ENCODE results near the gene CROCC2. TPM values are rescaled to one million over a fixed set of nuclear protein-coding genes. Genes with fewer than 3 reads are reported as not detected.

Gene CROCC2
- total and polyA plus RNA-seq, 10 of the 15 experiments (the other 5 are each of a cell fraction or from before 2014, with no cell fraction given) = not detected

DNA sequence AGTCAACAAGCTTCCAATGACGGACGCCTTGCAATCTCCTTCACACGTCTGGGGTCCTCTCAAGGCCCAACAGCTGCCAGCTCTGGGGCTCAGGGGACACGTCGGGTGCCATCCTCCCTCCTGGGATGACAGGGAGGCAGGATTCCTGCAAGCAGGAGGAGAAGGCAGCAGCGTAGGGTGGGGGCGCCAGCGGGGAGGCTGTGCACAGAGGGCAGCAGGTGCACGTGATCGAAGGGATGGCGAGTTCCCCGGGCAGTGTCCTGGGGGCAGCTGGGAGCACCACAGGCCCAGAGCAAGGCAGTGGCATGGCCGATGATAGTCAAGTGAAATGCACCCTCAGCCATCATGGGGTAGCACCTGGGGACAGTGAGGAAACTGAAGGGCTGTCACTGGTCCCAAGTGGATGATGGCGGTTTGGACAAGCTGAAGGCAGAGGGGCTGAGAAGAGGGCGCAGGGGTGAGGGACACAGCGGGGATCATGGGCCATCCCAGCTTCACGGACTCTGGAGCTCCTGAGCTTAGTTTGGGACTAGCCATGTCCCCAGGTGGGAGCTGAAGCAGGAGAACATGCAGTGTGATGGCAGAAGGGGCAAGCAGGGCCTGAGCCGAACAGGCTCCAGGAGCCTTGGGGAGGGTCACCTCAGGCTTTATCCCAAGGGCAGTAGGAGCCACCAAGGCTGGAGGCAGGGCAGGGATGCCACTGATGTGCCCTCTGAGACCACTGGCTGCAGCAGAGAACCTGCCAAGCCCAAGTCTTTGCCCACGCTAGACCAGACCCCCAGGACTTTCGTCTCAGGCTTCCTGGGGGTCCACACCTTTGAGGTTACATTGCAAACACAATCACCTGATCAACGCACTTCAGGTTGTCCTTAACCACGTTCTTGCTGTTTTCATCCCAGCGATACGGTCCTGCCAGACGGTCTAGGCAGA is 76.0 kb downstream of the CROCC2 start:
- Histone ChIP-seq H3K27me3 (replicated peaks in 1 of 2; ENCODE audit: control insufficient read depth in 2 of 2, insufficient read depth in 2 of 2, low read length in 1 of 2) (peaks cover 0 to 5% of the 10 kb centered on the region in 2 experiments; a peak in 2 of 4 replicates), H4K20me1 (ENCODE audit: control insufficient read depth, insufficient read depth) (no peaks in the 10 kb centered on the region), H3K79me2 (ENCODE audit: control insufficient read depth, insufficient read depth, low read length) (no peaks in the 10 kb centered on the region), H2AFZ (ENCODE audit: control insufficient read depth, low read depth, low read length) (no peak overlapping the region), H3K36me3 (ENCODE audit: control insufficient read depth in 2 of 2, insufficient read depth in 2 of 2, low read length in 1 of 2) (no peaks in the 10 kb centered on the region), H3K27ac (ENCODE audit: control insufficient read depth, insufficient read depth) (no peak overlapping the region), H3K4me1 (ENCODE audit: control insufficient read depth, insufficient read depth, low read length) (peaks cover 6% of the 10 kb centered on the region), H3K9me3 (replicated peaks; ENCODE audit: control insufficient read depth, insufficient read depth, low read length) (no peaks in the 10 kb centered on the region), H3K9ac (ENCODE audit: control insufficient read depth, insufficient read depth, low read length) (no peak overlapping the region), H3K4me2 (ENCODE audit: control insufficient read depth, insufficient read depth) (no peak overlapping the region), H3K4me3 (no peak overlapping the region)
- no peak for FAIRE-seq
- POLR2A ChIA-PET = no interaction called here
- no peak for ATAC-seq
- 23% methylated on average over 25 of the region's 25 CpGs for WGBS (ENCODE audit: insufficient coverage, insufficient replicate concordance, low lambda C conversion rate, missing lambda C conversion rate)
- in situ Hi-C loops (cut with MboI) (no loop called here), intact Hi-C loops (cut with micrococcal nuclease; ENCODE audit: unreplicated experiment) (no loop called here)
- no TSS peak for BruUV-seq (replicated peaks)
- RAD21 ChIA-PET (ENCODE audit: unreplicated experiment) = no interaction called here
- SMC1A ChIA-PET (ENCODE audit: uncharacterized antibody, unreplicated experiment) = no interaction called here
- no peak for TF ChIP-seq ATF3 (IDR thresholded peaks at IDR 0.05; ENCODE audit: borderline replicate concordance, extremely low read depth, low read depth, low read length)
- no peak for TF ChIP-seq TCF3 (IDR thresholded peaks at IDR 0.05; ENCODE audit: borderline replicate concordance, insufficient read depth, low read depth, low read length)
- TF ChIP-seq ZNF217 (IDR thresholded peaks at IDR 0.05) = no peak
- no peak for TF ChIP-seq TBL1XR1 (IDR thresholded peaks at IDR 0.05; ENCODE audit: low read depth, low read length)
- no peak for TF ChIP-seq ZNF274 (IDR thresholded peaks at IDR 0.05; ENCODE audit: insufficient read depth, insufficient read length)
- TF ChIP-seq, protein P1, sequence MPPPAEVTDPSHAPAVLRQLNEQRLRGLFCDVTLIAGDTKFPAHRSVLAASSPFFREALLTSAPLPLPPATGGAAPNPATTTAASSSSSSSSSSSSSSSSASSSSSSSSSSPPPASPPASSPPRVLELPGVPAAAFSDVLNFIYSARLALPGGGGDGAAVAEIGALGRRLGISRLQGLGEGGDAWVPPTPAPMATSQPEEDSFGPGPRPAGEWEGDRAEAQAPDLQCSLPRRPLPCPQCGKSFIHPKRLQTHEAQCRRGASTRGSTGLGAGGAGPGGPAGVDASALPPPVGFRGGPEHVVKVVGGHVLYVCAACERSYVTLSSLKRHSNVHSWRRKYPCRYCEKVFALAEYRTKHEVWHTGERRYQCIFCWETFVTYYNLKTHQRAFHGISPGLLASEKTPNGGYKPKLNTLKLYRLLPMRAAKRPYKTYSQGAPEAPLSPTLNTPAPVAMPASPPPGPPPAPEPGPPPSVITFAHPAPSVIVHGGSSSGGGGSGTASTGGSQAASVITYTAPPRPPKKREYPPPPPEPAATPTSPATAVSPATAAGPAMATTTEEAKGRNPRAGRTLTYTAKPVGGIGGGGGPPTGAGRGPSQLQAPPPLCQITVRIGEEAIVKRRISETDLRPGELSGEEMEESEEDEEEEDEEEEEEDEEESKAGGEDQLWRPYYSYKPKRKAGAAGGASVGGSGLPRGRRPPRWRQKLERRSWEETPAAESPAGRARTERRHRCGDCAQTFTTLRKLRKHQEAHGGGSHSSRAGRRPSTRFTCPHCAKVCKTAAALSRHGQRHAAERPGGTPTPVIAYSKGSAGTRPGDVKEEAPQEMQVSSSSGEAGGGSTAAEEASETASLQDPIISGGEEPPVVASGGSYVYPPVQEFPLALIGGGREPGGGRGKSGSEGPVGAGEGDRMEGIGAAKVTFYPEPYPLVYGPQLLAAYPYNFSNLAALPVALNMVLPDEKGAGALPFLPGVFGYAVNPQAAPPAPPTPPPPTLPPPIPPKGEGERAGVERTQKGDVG (CRISPR knock-in tag; IDR thresholded peaks at IDR 0.05) = no peak
- no peak for TF ChIP-seq ATF7 (IDR thresholded peaks at IDR 0.05; ENCODE audit: low read depth)
- TF ChIP-seq, protein P2, sequence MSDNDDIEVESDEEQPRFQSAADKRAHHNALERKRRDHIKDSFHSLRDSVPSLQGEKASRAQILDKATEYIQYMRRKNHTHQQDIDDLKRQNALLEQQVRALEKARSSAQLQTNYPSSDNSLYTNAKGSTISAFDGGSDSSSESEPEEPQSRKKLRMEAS (IDR thresholded peaks at IDR 0.05; ENCODE audit: low read depth, low read length) = no peak
- TF ChIP-seq, protein P3, sequence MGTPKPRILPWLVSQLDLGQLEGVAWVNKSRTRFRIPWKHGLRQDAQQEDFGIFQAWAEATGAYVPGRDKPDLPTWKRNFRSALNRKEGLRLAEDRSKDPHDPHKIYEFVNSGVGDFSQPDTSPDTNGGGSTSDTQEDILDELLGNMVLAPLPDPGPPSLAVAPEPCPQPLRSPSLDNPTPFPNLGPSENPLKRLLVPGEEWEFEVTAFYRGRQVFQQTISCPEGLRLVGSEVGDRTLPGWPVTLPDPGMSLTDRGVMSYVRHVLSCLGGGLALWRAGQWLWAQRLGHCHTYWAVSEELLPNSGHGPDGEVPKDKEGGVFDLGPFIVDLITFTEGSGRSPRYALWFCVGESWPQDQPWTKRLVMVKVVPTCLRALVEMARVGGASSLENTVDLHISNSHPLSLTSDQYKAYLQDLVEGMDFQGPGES (IDR thresholded peaks at IDR 0.05) = no peak
- TF ChIP-seq SPI1 (IDR thresholded peaks at IDR 0.05; ENCODE audit: borderline replicate concordance, insufficient read depth, low read depth, low read length) = no peak
- no peak for TF ChIP-seq BACH1 (IDR thresholded peaks at IDR 0.05; ENCODE audit: borderline replicate concordance)
- TF ChIP-seq LARP7 (IDR thresholded peaks at IDR 0.05) = no peak
- TF ChIP-seq BCL3 (IDR thresholded peaks at IDR 0.05; ENCODE audit: borderline replicate concordance, insufficient read depth, low read depth, low read length, poor library complexity, severe bottlenecking) = no peak
- TF ChIP-seq MYC (IDR thresholded peaks at IDR 0.05; ENCODE audit: insufficient read depth, insufficient read length, insufficient replicate concordance, low read length, severe bottlenecking) = no peak
- CTCF ChIA-PET = interaction anchor here (0.6 to 1.1 kb wide), 3 partner anchors 69 to 992 kb away, joined by 3 to 4 read pairs (median 3); no protein-coding TSS in a partner anchor
- DNase-seq (ENCODE audit: low read depth, low spot score) = no peak

Data from GM12878 (cell line).